ENCODE results near the gene STXBP3.

- TF ChIP-seq EZH2 (optimal IDR thresholded peaks at IDR 0.05; ENCODE audit: low read depth, low read length) = no peak
- TF ChIP-seq, protein P1, sequence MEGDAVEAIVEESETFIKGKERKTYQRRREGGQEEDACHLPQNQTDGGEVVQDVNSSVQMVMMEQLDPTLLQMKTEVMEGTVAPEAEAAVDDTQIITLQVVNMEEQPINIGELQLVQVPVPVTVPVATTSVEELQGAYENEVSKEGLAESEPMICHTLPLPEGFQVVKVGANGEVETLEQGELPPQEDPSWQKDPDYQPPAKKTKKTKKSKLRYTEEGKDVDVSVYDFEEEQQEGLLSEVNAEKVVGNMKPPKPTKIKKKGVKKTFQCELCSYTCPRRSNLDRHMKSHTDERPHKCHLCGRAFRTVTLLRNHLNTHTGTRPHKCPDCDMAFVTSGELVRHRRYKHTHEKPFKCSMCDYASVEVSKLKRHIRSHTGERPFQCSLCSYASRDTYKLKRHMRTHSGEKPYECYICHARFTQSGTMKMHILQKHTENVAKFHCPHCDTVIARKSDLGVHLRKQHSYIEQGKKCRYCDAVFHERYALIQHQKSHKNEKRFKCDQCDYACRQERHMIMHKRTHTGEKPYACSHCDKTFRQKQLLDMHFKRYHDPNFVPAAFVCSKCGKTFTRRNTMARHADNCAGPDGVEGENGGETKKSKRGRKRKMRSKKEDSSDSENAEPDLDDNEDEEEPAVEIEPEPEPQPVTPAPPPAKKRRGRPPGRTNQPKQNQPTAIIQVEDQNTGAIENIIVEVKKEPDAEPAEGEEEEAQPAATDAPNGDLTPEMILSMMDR (IDR thresholded peaks at IDR 0.05; ENCODE audit: low read length) = no peak
Observed at GRCh38 chr1:108817016-108817415, 70.5 kb downstream of the STXBP3 start.
